Activated T-helper 2 cell treated with anti-CD3 and anti-CD28 coated beads, Interferon-gamma antibody, Interleukin-2, Interleukin-4, amounts not matched to agents 10 μg/mL and 5 μg/mL and 100 μg/mL, durations not matched to agents 14 hours and 24 hours and 36 hours (primary cell): Measurements from ENCODE around the gene EGFR. TPM values are rescaled to one million over a fixed set of nuclear protein-coding genes. Genes with fewer than 3 reads are reported as not detected.

ENCODE experiments used
- DNase-seq: peaks from one replicate; pipeline ENCODE4 v3.0.0; 2021; ENCODE audit warnings: low spot score
- H3K27ac Mint-ChIP-seq: one replicate; pipeline ENCODE4 v1.8.0; 2021; ENCODE audit warnings: mixed read lengths
- H3K27me3 Mint-ChIP-seq: one replicate; pipeline ENCODE4 v1.8.0; 2021; ENCODE audit warnings: low read depth, mixed read lengths
- H3K36me3 Mint-ChIP-seq: one replicate; pipeline ENCODE4 v1.8.0; 2021; ENCODE audit warnings: low read depth, mixed read lengths
- H3K4me1 Mint-ChIP-seq: one replicate; pipeline ENCODE4 v1.8.0; 2021; ENCODE audit warnings: low read depth, mixed read lengths
- H3K4me3 Mint-ChIP-seq: one replicate; pipeline ENCODE4 v1.8.0; 2021; ENCODE audit warnings: low read depth, mild to moderate bottlenecking, moderate library complexity, mixed read lengths
- H3K9me3 Mint-ChIP-seq: one replicate; pipeline ENCODE4 v1.8.0; 2021; ENCODE audit warnings: mixed read lengths
- intact Hi-C: fragments of 100-400 bp; cut with micrococcal nuclease; formaldehyde crosslinking; loops from one replicate; pipeline ENCODE4 v1.15.1; 2023
- total RNA-seq: library from RNA; stranded (reverse); gene quantifications from 2 replicates; pipeline ENCODE4 v1.2.3, GENCODE V29; 2022

Gene EGFR
- total RNA-seq, 1 donor from 2014 or later = not detected

DNA sequence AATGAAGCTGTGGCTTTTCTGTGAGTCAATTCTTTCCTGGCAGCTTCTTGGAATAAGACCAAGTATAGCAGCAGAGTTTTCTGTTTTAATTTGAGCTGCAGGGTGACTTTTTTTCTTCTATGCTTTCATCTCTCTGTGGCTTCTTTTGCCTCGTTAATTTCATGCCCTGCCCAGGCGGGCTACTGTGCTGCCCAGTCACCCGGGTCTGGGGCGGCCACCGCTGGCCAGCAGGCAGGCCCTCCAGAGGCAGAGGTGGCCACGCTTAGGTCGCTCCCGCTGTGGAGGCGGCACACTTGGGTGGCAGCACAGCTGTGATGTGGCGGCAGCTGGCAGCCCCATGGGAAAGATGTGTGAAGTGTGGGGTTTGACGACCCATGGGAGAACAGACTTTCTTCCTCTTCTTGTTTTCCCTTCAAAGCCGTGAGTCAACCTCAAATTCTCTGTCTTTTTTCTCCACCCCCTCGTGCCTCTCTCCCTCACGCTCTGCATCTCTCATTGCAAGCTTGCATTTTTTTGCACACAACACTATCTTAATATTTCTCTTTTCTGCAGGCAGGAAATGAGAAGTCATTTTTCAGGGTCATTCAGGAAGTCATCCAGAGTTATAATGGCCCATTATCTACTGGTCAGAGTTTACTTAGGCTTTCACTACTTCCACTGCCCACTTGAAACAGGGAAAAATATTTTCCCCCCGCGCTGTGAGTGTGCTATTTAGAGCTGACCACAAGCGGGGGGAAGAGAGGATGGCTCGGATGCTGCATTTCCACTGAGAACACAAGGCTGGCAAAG is 67.8 kb downstream of the EGFR start:
- Mint-ChIP-seq H3K4me1 (peaks cover 14% of the 10 kb centered on the region), H3K27me3 (peaks cover 24% of the 10 kb centered on the region), H3K27ac (peak overlapping the region; percentile 1), H3K4me3 (peak overlapping the region; percentile 7), H3K9me3 (no peaks in the 10 kb centered on the region), H3K36me3 (no peaks in the 10 kb centered on the region)
- DNase-seq = no peak
- intact Hi-C loops = loop anchor here (5.0 kb wide), 1 partner anchor 89 kb away; no protein-coding TSS in a partner anchor

DNA sequence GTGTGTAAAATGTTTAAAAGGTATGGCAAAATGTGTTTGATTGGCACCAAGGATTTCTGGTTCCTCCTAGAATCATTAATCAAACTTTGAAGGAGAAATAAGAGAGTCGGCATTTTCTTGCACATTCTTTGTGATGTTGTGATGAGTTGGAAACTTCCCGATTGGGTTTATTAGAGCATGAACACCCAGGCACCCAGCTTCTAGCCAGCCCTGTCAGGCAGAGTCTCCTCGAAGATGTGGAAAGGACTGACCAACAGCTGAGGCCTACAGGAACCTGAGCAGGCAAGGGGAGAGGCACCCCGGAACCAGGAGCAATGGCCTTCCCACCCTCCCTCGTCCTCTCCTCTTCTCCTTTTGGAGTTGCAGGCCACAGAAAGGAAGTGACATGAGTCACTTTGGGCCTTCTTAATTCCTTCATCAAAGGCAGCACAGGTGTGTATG is 68.7 kb downstream of the EGFR start:
- H3K36me3 Mint-ChIP-seq = no peaks in the 10 kb centered on the region
- peaks cover 14% of the 10 kb centered on the region for H3K4me1 Mint-ChIP-seq
- peaks cover 21% of the 10 kb centered on the region for H3K27me3 Mint-ChIP-seq
- no peak overlapping the region for H3K4me3 Mint-ChIP-seq
- no peak for DNase-seq
- no peaks in the 10 kb centered on the region for H3K9me3 Mint-ChIP-seq
- intact Hi-C loops = loop anchor here (5.0 kb wide), 1 partner anchor 90 kb away; no protein-coding TSS in a partner anchor
- H3K27ac Mint-ChIP-seq = no peak overlapping the region

DNA sequence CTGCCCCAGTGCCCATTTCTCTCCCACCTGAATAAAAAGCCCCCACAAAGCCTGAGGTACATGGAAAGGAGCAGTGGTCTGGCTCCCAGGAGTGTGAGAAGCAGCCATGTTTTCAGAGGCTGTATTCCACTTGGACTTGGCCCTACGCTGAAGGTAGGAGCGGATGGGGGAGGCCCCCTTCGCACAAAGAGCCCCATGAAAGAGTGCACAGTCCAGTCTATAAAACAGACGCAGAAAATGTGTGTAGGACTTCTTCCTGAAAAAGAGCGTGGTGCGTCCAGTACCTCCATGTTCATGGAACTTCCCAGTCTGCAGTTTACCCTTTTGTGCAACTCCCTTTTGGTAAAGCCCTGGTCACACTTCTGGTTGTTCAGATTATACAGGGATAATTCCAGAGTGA is 69.3 kb downstream of the EGFR start:
- no peak overlapping the region for H3K4me3 Mint-ChIP-seq
- intact Hi-C loops = loop anchor here (5.0 kb wide), 1 partner anchor 91 kb away; no protein-coding TSS in a partner anchor
- H3K4me1 Mint-ChIP-seq = peaks cover 14% of the 10 kb centered on the region
- no peak overlapping the region for H3K27ac Mint-ChIP-seq
- H3K36me3 Mint-ChIP-seq = no peaks in the 10 kb centered on the region
- no peaks in the 10 kb centered on the region for H3K9me3 Mint-ChIP-seq
- DNase-seq = no peak
- H3K27me3 Mint-ChIP-seq = peaks cover 20% of the 10 kb centered on the region

DNA sequence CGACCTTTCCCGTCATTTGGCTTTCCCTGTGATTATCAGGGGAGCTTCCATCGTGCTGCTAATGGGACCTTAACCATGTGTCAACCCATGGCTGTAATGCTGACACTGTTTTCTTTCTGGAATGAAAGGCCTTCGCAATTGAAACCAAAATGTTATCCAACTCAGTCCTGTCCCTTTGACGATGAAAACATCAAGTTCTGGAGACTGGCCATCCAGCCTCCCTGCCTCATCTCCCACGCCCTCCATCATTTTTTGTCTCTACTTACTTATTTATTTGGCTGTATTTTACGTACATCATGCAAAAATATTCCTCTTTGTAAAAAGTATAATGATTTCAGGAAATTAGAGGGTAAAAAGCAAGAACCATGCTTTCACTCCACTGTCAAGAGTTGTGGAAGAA is 69.8 kb downstream of the EGFR start:
- Mint-ChIP-seq H3K27me3 (peaks cover 23% of the 10 kb centered on the region), H3K27ac (no peak overlapping the region), H3K4me3 (no peak overlapping the region), H3K36me3 (no peaks in the 10 kb centered on the region), H3K4me1 (peaks cover 14% of the 10 kb centered on the region), H3K9me3 (no peaks in the 10 kb centered on the region)
- no peak for DNase-seq
- intact Hi-C loops = loop anchor here (5.0 kb wide), 1 partner anchor 91 kb away; no protein-coding TSS in a partner anchor

DNA sequence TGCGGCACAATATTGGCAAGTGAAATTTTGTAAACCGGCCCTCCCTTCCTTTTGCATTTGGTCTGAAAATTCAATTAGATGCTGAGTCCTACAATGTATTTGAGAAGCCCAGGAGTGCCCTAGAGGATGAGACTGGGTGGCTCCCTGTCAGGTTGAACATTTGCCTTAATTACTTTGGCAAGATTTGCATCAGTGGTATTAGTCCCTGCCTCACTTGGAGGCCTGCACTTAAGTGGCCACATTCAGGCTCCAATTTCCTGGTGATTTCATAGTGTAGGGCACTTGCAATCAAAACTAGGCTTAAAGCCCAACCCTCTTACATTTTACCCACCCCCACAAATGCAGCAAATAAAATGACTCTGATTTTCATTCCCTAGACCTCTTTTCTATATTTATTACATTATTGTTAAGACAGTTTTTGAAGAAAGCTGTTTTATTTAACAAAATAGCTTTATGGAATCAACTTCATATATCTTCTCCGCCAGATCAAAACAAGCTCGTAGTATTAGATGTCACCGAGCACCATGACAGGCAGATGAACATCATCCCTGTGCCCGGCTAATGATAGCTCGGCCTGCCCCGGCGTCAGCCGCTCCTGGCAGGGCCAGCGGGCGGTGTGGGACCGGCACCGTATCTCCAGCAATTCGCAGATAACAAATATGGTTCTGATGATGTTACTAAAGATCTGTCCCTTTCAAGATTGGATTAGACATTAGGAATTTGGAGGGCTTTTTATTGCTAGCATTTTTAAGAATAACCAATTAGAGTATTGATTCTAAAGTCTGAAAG is 73.6 kb downstream of the EGFR start:
- Mint-ChIP-seq H3K36me3 (no peaks in the 10 kb centered on the region), H3K27ac (no peak overlapping the region), H3K4me3 (no peak overlapping the region), H3K9me3 (no peaks in the 10 kb centered on the region), H3K27me3 (peaks cover 16% of the 10 kb centered on the region), H3K4me1 (no peaks in the 10 kb centered on the region)
- intact Hi-C loops = no loop called here
- no peak for DNase-seq

DNA sequence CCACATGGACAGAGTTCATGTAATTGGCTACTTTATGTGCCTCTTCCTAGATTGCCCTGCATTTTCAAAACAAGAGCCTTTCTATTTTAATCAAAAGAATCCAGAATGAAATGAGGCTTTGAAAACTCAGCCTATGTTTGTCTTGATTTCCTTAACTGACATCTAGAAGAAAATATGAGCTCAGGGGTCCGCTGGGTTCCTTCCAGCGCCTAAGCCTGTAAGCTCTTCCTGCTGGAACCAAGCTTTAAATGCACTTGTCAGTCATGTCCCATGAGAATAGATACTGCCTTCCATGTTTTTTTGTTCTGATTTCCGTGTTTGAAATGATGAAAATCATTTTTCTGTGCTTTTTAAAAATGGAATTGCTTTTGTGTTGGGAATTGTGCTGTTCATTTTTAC is 74.2 kb downstream of the EGFR start:
- H3K27ac Mint-ChIP-seq = no peak overlapping the region
- no peaks in the 10 kb centered on the region for H3K4me1 Mint-ChIP-seq
- intact Hi-C loops = no loop called here
- H3K27me3 Mint-ChIP-seq = peaks cover 16% of the 10 kb centered on the region
- DNase-seq = no peak
- H3K36me3 Mint-ChIP-seq = no peaks in the 10 kb centered on the region
- no peaks in the 10 kb centered on the region for H3K9me3 Mint-ChIP-seq
- H3K4me3 Mint-ChIP-seq = no peak overlapping the region

DNA sequence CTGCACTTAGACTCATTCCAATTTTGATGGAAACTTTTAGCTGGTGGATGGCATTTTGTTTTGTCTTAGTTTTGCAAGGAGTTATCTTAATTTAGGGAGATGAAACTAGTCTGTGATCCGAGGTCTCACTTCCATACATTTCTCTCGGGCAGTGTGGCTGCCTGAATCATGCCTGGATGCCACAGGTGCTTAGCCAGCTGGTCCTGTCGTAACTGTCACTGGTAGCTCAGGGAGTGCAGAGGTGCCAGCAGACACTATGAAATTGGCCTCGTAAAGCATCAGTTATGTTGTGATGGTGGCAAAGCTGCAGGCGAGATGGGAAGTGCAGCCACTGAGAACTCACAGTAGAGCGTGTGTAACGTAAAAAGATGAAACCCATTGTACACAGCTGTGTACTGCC is 74.9 kb downstream of the EGFR start:
- peaks cover 16% of the 10 kb centered on the region for H3K27me3 Mint-ChIP-seq
- no peaks in the 10 kb centered on the region for H3K4me1 Mint-ChIP-seq

DNA sequence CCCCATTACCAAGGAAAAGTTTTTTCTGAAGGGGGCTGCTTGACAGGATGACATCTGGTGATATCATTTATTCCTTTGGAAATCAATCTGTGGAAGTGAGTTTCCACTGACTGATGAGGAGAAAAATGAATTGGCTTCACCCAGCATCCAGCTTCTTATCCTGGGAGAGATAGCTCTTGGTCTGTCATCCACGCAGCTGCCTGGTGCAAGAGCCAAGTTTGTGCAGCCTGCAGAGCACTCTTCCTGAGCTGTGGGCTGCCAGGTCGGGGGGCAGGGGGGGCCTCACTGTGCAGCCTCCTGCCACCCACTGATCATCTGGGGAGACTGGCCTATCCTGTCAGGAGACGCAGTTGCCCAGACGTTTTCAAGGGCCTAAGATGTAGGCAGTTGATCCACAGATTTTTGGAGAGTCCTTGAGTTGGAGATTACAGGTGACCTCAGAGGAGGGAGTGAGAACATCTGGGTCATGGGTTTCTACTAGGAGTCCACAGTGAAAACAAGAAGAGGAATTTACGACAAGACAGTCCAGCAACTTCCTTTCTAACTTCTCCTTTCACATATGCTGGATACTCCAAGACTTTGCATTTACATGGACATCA is 75.4 kb downstream of the EGFR start:
- intact Hi-C loops = no loop called here

More for the DNA sequence above, 74.9 kb downstream of the EGFR start:
- H3K36me3 Mint-ChIP-seq = no peaks in the 10 kb centered on the region
- no peaks in the 10 kb centered on the region for H3K9me3 Mint-ChIP-seq
- intact Hi-C loops = no loop called here
- no peak overlapping the region for H3K4me3 Mint-ChIP-seq
- no peak for DNase-seq
- H3K27ac Mint-ChIP-seq = no peak overlapping the region

DNA sequence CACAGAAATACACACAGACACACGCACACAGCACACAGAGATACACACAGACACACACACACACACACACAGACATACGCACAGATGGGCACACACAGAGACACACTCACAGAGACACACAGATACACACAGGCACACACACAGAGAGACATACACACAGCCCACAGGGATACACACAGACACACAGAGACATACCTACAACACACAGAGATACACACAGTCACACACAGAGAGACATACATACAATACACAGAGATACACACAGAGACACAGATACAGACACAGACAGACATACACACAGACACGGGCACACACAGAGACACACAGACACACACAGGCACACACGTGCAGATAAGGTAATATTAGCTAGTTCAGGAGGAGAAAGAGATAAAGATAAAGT is 76.9 kb downstream of the EGFR start:
- no peak for DNase-seq
- no peaks in the 10 kb centered on the region for H3K9me3 Mint-ChIP-seq
- no peaks in the 10 kb centered on the region for H3K36me3 Mint-ChIP-seq

More for the DNA sequence above, 75.4 kb downstream of the EGFR start:
- no peak overlapping the region for H3K4me3 Mint-ChIP-seq
- H3K36me3 Mint-ChIP-seq = no peaks in the 10 kb centered on the region
- no peak for DNase-seq
- H3K9me3 Mint-ChIP-seq = no peaks in the 10 kb centered on the region
- H3K27me3 Mint-ChIP-seq = peaks cover 16% of the 10 kb centered on the region
- H3K27ac Mint-ChIP-seq = no peak overlapping the region
- H3K4me1 Mint-ChIP-seq = no peaks in the 10 kb centered on the region

DNA sequence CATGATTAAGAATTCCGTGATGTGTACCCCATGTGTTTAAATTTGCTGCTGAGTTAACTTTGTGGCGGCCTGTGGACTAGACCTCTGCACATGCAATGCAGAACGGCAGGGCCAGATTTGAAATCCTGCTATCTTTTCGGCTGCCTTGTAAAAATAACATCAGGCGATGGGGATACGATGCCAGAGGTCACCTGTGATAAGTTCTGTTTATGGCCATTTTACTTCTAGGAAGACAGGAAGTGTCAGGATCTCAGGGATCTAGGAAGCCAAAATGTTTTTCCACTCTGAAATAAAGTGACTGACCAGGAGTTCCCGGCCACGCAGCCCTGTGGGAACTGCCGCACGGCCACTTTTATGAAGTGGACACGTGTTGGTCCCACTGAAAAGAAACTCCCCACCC is 77.5 kb downstream of the EGFR start:
- H3K27me3 Mint-ChIP-seq = peaks cover 15% of the 10 kb centered on the region
- no peak overlapping the region for H3K4me3 Mint-ChIP-seq
- H3K9me3 Mint-ChIP-seq = no peaks in the 10 kb centered on the region
- no peaks in the 10 kb centered on the region for H3K36me3 Mint-ChIP-seq
- no peak for DNase-seq
- H3K27ac Mint-ChIP-seq = no peak overlapping the region
- H3K4me1 Mint-ChIP-seq = no peaks in the 10 kb centered on the region
- intact Hi-C loops = no loop called here

More for the DNA sequence above, 76.9 kb downstream of the EGFR start:
- Mint-ChIP-seq H3K27me3 (peaks cover 10% of the 10 kb centered on the region), H3K4me1 (no peaks in the 10 kb centered on the region), H3K27ac (no peak overlapping the region), H3K4me3 (no peak overlapping the region)
- intact Hi-C loops = no loop called here

DNA sequence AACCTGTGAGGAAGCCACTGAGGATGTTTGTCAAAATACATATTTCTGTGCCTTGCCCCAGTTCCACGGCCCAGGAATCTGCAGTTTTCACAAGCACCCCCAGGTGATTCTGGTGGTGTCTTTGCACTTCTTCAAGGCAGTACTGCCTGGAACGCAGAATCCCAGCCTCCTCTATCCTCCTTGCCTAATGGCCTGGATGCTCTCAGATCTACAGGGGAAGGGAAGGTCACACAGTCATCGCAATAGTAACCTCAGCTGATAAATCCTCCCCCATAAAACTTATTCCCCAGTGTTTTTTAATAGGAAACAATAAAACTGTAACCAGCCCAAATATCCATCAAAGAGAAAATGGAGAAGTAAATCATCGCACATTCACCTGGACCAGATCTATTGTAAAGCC is 78.3 kb downstream of the EGFR start:
- no peaks in the 10 kb centered on the region for H3K4me1 Mint-ChIP-seq
- no peak for DNase-seq
- H3K36me3 Mint-ChIP-seq = no peaks in the 10 kb centered on the region
- intact Hi-C loops = no loop called here
- H3K27ac Mint-ChIP-seq = no peak overlapping the region
- H3K9me3 Mint-ChIP-seq = no peaks in the 10 kb centered on the region
- H3K27me3 Mint-ChIP-seq = peaks cover 23% of the 10 kb centered on the region
- no peak overlapping the region for H3K4me3 Mint-ChIP-seq

DNA sequence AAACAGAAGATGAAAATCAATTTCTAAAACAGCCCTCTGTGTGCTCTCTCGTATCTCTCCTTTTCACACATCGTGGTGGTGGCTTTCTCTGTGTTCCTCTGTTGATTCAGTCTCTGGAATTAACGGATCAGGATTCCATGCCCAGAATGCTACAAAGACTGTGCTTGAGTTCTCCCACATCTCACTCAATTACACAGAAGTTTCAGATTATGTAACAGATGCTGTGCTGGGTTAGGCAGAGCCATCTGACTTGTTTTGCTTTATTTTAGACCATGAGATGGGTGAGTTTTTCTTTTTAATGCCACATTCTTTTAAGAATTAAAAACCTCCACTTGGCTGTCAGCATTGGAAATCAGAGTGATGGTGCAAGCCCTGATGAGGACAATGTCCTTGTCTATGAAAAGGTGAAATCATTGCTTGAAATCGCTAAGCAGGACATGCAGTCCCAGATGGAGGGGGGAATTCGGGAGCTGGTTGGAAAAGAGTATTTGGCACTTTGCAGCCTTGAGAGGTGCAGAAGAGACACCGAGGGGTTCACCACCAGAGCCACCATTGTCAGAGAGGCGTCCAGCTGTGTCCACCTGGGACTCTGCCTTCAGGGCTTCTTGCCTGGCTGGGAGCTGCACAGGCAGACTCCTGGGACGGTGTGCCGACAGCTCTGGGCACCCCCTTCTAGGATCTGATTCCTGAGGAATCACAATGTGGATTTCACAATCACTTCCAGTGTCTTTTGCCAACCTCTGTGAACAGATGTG is 80.4 kb downstream of the EGFR start:
- H3K4me3 Mint-ChIP-seq = no peak overlapping the region

More for the DNA sequence above, 80.4 kb downstream of the EGFR start:
- H3K9me3 Mint-ChIP-seq = no peaks in the 10 kb centered on the region
- no peak overlapping the region for H3K27ac Mint-ChIP-seq
- peaks cover 19% of the 10 kb centered on the region for H3K27me3 Mint-ChIP-seq
- intact Hi-C loops = no loop called here
- no peaks in the 10 kb centered on the region for H3K36me3 Mint-ChIP-seq
- no peaks in the 10 kb centered on the region for H3K4me1 Mint-ChIP-seq
- no peak for DNase-seq
